Mucosa of descending colon (tissue), 3 donors: ENCODE data around the gene TRHDE. TPM values are rescaled to one million over a fixed set of nuclear protein-coding genes. Genes with fewer than 3 reads are reported as not detected.

Source experiments
- ATAC-seq: fragments of 200-7000 bp; cut with Tn5 transposase; one replicate; pipeline ENCODE4 v1.9.1; 2020; ENCODE audit warnings: mild to moderate bottlenecking, moderate library complexity
- DNase-seq, 3 donors: peaks; one replicate each; pipeline ENCODE4 v3.0.0-alpha.2; 2020
- H3K36me3 ChIP-seq: fragments of 200-600 bp; one replicate; pipeline ENCODE4 v1.8.0; 2021; ENCODE audit warnings: low read depth, mild to moderate bottlenecking
- H3K4me1 ChIP-seq: fragments of 200-600 bp; one replicate; pipeline ENCODE4 v1.8.0; 2021; ENCODE audit warnings: low read depth, mild to moderate bottlenecking
- H3K4me3 ChIP-seq: fragments of 200-600 bp; one replicate; pipeline ENCODE4 v1.8.0; 2021; ENCODE audit warnings: mild to moderate bottlenecking
- H3K9me3 ChIP-seq: fragments of 200-600 bp; one replicate; pipeline ENCODE4 v1.8.0; 2021; ENCODE audit warnings: mild to moderate bottlenecking
- CTCF ChIP-seq: fragments of 200-600 bp; IDR thresholded peaks from one replicate; pipeline ENCODE4 v1.8.0; 2022; ENCODE audit warnings: antibody characterized with exemption, mild to moderate bottlenecking
- intact Hi-C, 2 donors: fragments of 100-400 bp; cut with DNase I in 1 of 2; cut with micrococcal nuclease in 1 of 2; formaldehyde crosslinking; loops; one replicate each; pipeline versions ENCODE4 v1.11.0 to v1.11.1; 2022; cut with DNase I, micrococcal nuclease
- total RNA-seq, 3 donors: library from RNA; stranded (reverse); fragmentation: NEBNext Ultra II Directional in 2 of 3; extraction: Animal tissue kit (Norgen Biotek cat#: 25700) in 2 of 3; gene quantifications; one replicate each; pipeline versions ENCODE4 v1.2.1 to v1.2.4, GENCODE V29; 2021 to 2023
- donor health status: DM: no; HTN: no; CAD: no; lungs with moderate emphysema.
- donor health status: DM: no; HTN: no; CAD: no.
- donor health status: DM: no; HTN: yes; CAD: no.

TRHDE gene
- total RNA-seq, 3 donors from 2014 or later, result 4.7 to 11.2 (median 6.2) TPM

DNA sequence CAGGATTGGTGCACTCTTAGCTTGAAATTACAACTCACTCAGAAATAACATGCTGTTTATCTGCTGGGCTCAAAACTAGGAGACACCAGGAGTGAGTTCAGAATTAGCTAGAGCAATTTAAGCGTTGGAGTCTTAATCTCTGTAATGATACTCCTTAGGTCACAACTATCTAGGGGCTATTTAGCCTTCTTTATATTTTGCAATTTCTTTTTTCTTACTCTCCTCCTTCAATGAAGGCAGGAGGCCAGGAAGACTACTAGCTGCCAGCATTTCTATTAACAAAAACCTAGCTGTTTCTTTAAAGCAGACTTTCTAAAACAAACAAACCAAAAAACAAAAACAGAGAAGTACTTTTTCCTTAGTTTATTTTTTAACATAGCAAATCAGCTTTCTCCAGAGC, 226.2 kb downstream of the TRHDE start:
- DNase-seq (no peak), ATAC-seq (no peak)
- Histone ChIP-seq H3K9me3 (no peaks in the 10 kb centered on the region), H3K4me3 (no peak overlapping the region), H3K36me3 (no peaks in the 10 kb centered on the region), H3K4me1 (no peaks in the 10 kb centered on the region)
- intact Hi-C loops, result no loop called here
- no peak for TF ChIP-seq CTCF

DNA sequence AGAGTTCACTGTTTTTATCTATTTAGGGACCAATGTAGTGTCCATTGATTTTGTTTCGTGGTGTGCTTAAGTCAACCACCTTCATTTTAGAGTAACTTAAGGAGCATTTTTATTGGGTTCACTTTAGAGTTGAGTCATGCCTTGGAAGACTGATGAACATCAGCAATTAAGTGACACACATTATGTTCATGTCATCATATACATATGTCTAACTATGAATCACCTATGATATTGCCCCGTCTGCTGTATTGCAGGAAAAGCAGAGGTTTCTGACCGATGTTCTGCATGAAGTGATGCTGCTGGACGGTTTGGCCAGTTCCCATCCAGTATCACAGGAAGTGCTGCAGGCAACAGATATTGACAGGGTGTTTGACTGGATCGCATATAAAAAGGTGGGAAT, 227.1 kb downstream of the TRHDE start:
- H3K36me3 ChIP-seq, result no peaks in the 10 kb centered on the region
- no peaks in the 10 kb centered on the region for H3K9me3 ChIP-seq
- no peak overlapping the region for H3K4me3 ChIP-seq
- no peak for TF ChIP-seq CTCF
- DNase-seq (no peak), ATAC-seq (no peak)
- no peaks in the 10 kb centered on the region for H3K4me1 ChIP-seq
- intact Hi-C loops, result no loop called here

GRCh38 chr12:72502546-72502945, 230.4 kb downstream of the TRHDE start:
- DNase-seq (no peak), ATAC-seq (no peak)
- intact Hi-C loops, result no loop called here
- H3K4me3 ChIP-seq, result no peak overlapping the region
- H3K4me1 ChIP-seq, result no peaks in the 10 kb centered on the region
- no peak for TF ChIP-seq CTCF
- H3K36me3 ChIP-seq, result no peaks in the 10 kb centered on the region
- no peaks in the 10 kb centered on the region for H3K9me3 ChIP-seq

DNA sequence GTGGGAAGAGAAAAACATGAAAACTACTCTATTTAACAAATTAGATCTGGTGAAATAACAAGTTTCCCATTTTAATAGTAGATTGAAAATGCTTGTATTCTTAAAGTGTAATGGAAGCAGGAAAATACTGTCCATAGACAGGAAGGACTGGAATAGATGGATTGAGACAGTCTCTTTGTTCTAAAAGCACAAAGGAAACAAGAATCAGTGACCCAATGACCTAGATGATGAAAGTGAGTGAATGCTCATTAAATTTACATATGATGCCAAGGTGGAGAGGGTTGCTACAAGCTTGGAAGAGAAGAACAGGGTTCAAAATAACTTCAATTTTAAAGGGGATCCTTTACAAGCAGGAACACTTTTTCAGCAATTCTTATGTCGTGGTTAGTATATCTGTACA, 233.1 kb downstream of the TRHDE start:
- ATAC-seq, result no peak
- Histone ChIP-seq H3K4me1 (no peaks in the 10 kb centered on the region), H3K36me3 (no peaks in the 10 kb centered on the region), H3K4me3 (no peak overlapping the region), H3K9me3 (no peaks in the 10 kb centered on the region)
- TF ChIP-seq CTCF, result no peak
- intact Hi-C loops, result no loop called here
- DNase-seq, result no peak

- intact Hi-C loops, result no loop called here
- Histone ChIP-seq H3K4me3 (no peak overlapping the region), H3K36me3 (no peaks in the 10 kb centered on the region), H3K9me3 (no peaks in the 10 kb centered on the region), H3K4me1 (no peaks in the 10 kb centered on the region)
- TF ChIP-seq CTCF, result no peak
- DNase-seq (no peak), ATAC-seq (no peak)
Observed at GRCh38 chr12:72509891-72510290, 237.7 kb downstream of the TRHDE start.

GRCh38 chr12:72510772-72511171, 238.6 kb downstream of the TRHDE start:
- intact Hi-C loops, result no loop called here
- H3K9me3 ChIP-seq, result no peaks in the 10 kb centered on the region
- no peak for TF ChIP-seq CTCF
- H3K4me3 ChIP-seq, result no peak overlapping the region
- DNase-seq (no peak), ATAC-seq (no peak)
- no peaks in the 10 kb centered on the region for H3K4me1 ChIP-seq
- H3K36me3 ChIP-seq, result no peaks in the 10 kb centered on the region
